HepG2 (cell line): Measurements from ENCODE around the gene WDR31. TPM values are rescaled to one million over a fixed set of nuclear protein-coding genes. Genes with fewer than 3 reads are reported as not detected.

Source experiments
- ATRX ChIP-seq: sonication (generic); formaldehyde crosslinking; IDR thresholded peaks from 2 replicates; pipeline ENCODE4 v1.4.0; 2020; ENCODE audit warnings: missing genetic modification reagents, borderline replicate concordance
- BHLHE40 ChIP-seq: IDR thresholded peaks from 2 replicates; pipeline ENCODE4 v1.6.1; 2011; ENCODE audit warnings: low read length, improper control_type of control experiment
- CC2D1A ChIP-seq: sonication (generic); formaldehyde crosslinking; IDR thresholded peaks from 2 replicates; pipeline ENCODE4 v1.8.1; 2023; ENCODE audit warnings: mild to moderate bottlenecking, missing genetic modification reagents
- EHMT2 ChIP-seq: fragments of 200-600 bp; sonication (generic); IDR thresholded peaks from 2 replicates; pipeline ENCODE4 v1.7.0; 2017; ENCODE audit warnings: antibody characterized with exemption, low read depth, low read length, borderline replicate concordance
- HNRNPUL1 ChIP-seq: fragments of 200-400 bp; formaldehyde crosslinking; IDR thresholded peaks from 2 replicates; pipeline ENCODE4 v1.6.1; 2017; ENCODE audit warnings: low read depth, mild to moderate bottlenecking, low read length, moderate library complexity
- HOXA3 ChIP-seq: sonication (generic); formaldehyde crosslinking; IDR thresholded peaks from 2 replicates; pipeline ENCODE4 v1.5.0; 2020; ENCODE audit warnings: missing genetic modification reagents
- KDM2A ChIP-seq: sonication (generic); formaldehyde crosslinking; IDR thresholded peaks from 2 replicates; pipeline ENCODE4 v1.4.0; 2020; ENCODE audit warnings: low read depth, missing genetic modification reagents, borderline replicate concordance
- MAFK ChIP-seq, 2 experiments: IDR thresholded peaks in 1 of 2; conservative IDR thresholded peaks in 1 of 2; 2 replicates each; pipeline ENCODE4 v1.6.1; 2011; ENCODE audit warnings: improper control_type of control experiment in 2 of 2, low read length in 2 of 2
- MED1 ChIP-seq: sonication (generic); formaldehyde crosslinking; IDR thresholded peaks from 2 replicates; pipeline ENCODE4 v1.4.0; 2020; ENCODE audit warnings: missing genetic modification reagents
- MIXL1 ChIP-seq: IDR thresholded peaks from 2 replicates; pipeline ENCODE4 v1.6.1; 2016
- NCOA1 ChIP-seq: sonication (generic); formaldehyde crosslinking; IDR thresholded peaks from 2 replicates; pipeline ENCODE4 v1.9.0; 2021; ENCODE audit warnings: missing genetic modification reagents
- NCOR1 ChIP-seq: fragments of 200-600 bp; sonication (generic); IDR thresholded peaks from 2 replicates; pipeline ENCODE4 v1.7.0; 2017; ENCODE audit warnings: antibody characterized with exemption, low read length, borderline replicate concordance
- NONO ChIP-seq, 2 experiments: fragments of 450-650 bp in 1 of 2; sonication (generic) in 1 of 2; formaldehyde crosslinking in 1 of 2; IDR thresholded peaks in 1 of 2; conservative IDR thresholded peaks in 1 of 2; 2 replicates each; pipeline versions ENCODE4 v1.6.1 to v1.8.0; 2017 to 2022; ENCODE audit warnings: mild to moderate bottlenecking in 1 of 2, missing genetic modification reagents in 1 of 2, moderate library complexity in 1 of 2
- NPAS2 ChIP-seq: sonication (generic); formaldehyde crosslinking; IDR thresholded peaks from 2 replicates; pipeline ENCODE4 v1.8.0; 2022; ENCODE audit warnings: mild to moderate bottlenecking, missing genetic modification reagents, borderline replicate concordance
- NR1H2 ChIP-seq: sonication (generic); formaldehyde crosslinking; IDR thresholded peaks from 2 replicates; pipeline ENCODE4 v1.8.1; 2022; ENCODE audit warnings: low read depth, missing genetic modification reagents, borderline replicate concordance
- PITX1 ChIP-seq: sonication (generic); formaldehyde crosslinking; IDR thresholded peaks from 2 replicates; pipeline ENCODE4 v1.5.1; 2020; ENCODE audit warnings: mild to moderate bottlenecking, missing genetic modification reagents
- SALL2 ChIP-seq: sonication (generic); formaldehyde crosslinking; IDR thresholded peaks from 2 replicates; pipeline ENCODE4 v1.8.1; 2023; ENCODE audit warnings: mild to moderate bottlenecking, missing genetic modification reagents, inconsistent platforms
- SMYD3 ChIP-seq: sonication (generic); formaldehyde crosslinking; IDR thresholded peaks from 2 replicates; pipeline ENCODE4 v1.8.1; 2023; ENCODE audit warnings: mild to moderate bottlenecking, missing genetic modification reagents
- TOPORS ChIP-seq: sonication (generic); formaldehyde crosslinking; IDR thresholded peaks from 2 replicates; pipeline ENCODE4 v1.8.0; 2023; ENCODE audit warnings: mild to moderate bottlenecking, missing genetic modification reagents
- ZFP36 ChIP-seq: fragments of 150-350 bp; IDR thresholded peaks from 2 replicates; pipeline ENCODE4 v1.6.1; 2018; ENCODE audit warnings: borderline replicate concordance, low read length, low read depth; ENCODE audit not compliant: partially characterized antibody
- ZNF124 ChIP-seq: sonication (generic); formaldehyde crosslinking; IDR thresholded peaks from 2 replicates; pipeline ENCODE4 v1.4.0; 2020; ENCODE audit warnings: missing genetic modification reagents
- ZNF260 ChIP-seq: sonication (generic); formaldehyde crosslinking; IDR thresholded peaks from 2 replicates; pipeline ENCODE4 v1.4.0; 2020; ENCODE audit warnings: missing genetic modification reagents, low read depth, mild to moderate bottlenecking, borderline replicate concordance
- ZNF501 ChIP-seq: sonication (generic); formaldehyde crosslinking; IDR thresholded peaks from 2 replicates; pipeline ENCODE4 v1.5.1; 2020; ENCODE audit warnings: mild to moderate bottlenecking, moderate library complexity, missing genetic modification reagents
- ZNF747 ChIP-seq: sonication (generic); formaldehyde crosslinking; IDR thresholded peaks from 2 replicates; pipeline ENCODE4 v1.8.1; 2023; ENCODE audit warnings: missing genetic modification reagents, mild to moderate bottlenecking, borderline replicate concordance
- ZNF776 ChIP-seq: sonication (generic); formaldehyde crosslinking; IDR thresholded peaks from 2 replicates; pipeline ENCODE4 v1.4.0; 2020; ENCODE audit warnings: mild to moderate bottlenecking, missing genetic modification reagents
- ZZZ3 ChIP-seq: sonication (generic); formaldehyde crosslinking; IDR thresholded peaks from 2 replicates; pipeline ENCODE4 v1.4.0; 2020; ENCODE audit warnings: missing genetic modification reagents, mild to moderate bottlenecking, borderline replicate concordance
- polyA plus RNA-seq, 8 experiments: library from polyadenylated mRNA; depleted of rRNA in 3 of 8; stranded (reverse) in 7 of 8; unstranded in 1 of 8; fragments of >200 nt; fragmentation: Illumina TruSeq in 4 of 8; extraction: Trizol in 4 of 8; gene quantifications; 2 replicates each; pipeline versions ENCODE4 v1.2.1 to v1.2.3, GENCODE V29; 2011 to 2016; ENCODE audit warnings: low read depth in 4 of 8, missing spikeins in 1 of 8, mixed read lengths in 1 of 8; ENCODE audit not compliant: insufficient read depth in 1 of 8
- total RNA-seq, 5 experiments: library from RNA; depleted of rRNA; stranded (reverse); fragments of >200 nt; fragmentation: Illumina TruSeq; extraction: Trizol; gene quantifications; 2 replicates each; pipeline ENCODE4 v1.2.3, GENCODE V29; 2016; ENCODE audit warnings: low read depth in 1 of 5
- TF ChIP-seq, protein P1 (sequence below): IDR thresholded peaks from 2 replicates; pipeline ENCODE4 v1.6.1; 2016
- TF ChIP-seq, protein P2 (sequence below): fragments of 450-650 bp; IDR thresholded peaks from 2 replicates; pipeline ENCODE4 v1.6.1; 2017; ENCODE audit warnings: mild to moderate bottlenecking

The WDR31 gene
- total and polyA plus RNA-seq, 2 of the 13 experiments (the other 11 are each of a cell fraction or from before 2014, with no cell fraction given): 0.33 to 1.7 TPM

DNA sequence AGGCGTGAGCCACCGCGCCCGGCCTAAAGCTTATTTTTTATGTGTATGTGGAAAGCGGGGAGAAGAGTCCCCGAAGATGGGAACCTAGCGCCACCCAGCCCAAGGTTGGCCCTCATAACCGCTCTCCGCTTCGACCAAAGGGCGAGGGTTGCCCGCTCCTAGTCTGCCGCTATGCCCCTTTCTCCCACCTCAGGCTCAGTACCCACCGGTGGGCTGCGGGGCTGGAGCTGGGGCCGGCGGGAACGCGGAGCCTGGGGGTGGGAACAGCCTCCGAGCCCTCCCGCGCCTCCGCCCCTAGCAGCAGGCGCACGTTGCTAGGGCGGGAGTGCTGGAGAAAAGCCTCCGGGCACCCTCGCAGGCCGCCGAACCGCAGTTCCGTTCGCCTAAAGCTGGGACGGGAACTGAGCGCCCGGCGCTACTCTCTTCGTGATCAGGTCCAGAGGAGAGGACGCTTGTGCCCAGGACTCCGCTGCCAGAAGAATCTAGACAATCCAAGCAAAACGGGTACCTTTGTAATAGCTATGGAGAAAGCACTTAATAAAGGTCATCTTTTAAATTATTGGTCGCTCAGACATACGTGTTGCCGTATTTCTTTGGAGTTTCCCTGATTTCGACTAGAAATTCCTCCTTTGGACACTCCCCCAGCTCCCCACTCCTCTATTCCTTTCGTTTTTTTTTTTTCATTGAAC, at the start of gene WDR31 (continued):
- TF ChIP-seq NPAS2 (CRISPR knock-in tag) (no peak), NCOR1 (no peak), NR1H2 (CRISPR knock-in tag) (no peak), ZZZ3 (CRISPR knock-in tag) (no peak), BHLHE40 (peak; percentile 59; the same call in 1 of the 2 replicates), ZNF260 (CRISPR knock-in tag) (no peak), CC2D1A (CRISPR knock-in tag) (no peak), ZNF501 (peak; percentile 91), MED1 (CRISPR knock-in tag) (peak; percentile 81), MAFK (conservative IDR thresholded peaks at IDR 0.05 in 1 of 2, IDR thresholded peaks at IDR 0.05 in 1 of 2; ENCODE audit: low read length in 2 of 2) (peak in 1 of 2 experiments; percentile 82; a peak in 2 of 4 replicates), MIXL1 (peak; percentile 76; the same call in 1 of the 2 replicates), PITX1 (peak; percentile 83), EHMT2 (peak; percentile 23; the same call in 1 of the 2 replicates), SALL2 (peak; percentile 96), SMYD3 (peak; percentile 19; the same call in 1 of the 2 replicates), ATRX (CRISPR knock-in tag) (no peak), TOPORS (CRISPR knock-in tag) (peak; percentile 57; the same call in 1 of the 2 replicates), ZFP36 (no peak), ZNF124 (CRISPR knock-in tag) (peak; percentile 83), KDM2A (CRISPR knock-in tag) (peak; percentile 97), NCOA1 (0 out of 2 replicates have a peak, but pooled peaks have one; percentile 25), ZNF776 (peak; percentile 44; the same call in 1 of the 2 replicates), ZNF747 (CRISPR knock-in tag) (peak; percentile 92), HNRNPUL1 (no peak), HOXA3 (CRISPR knock-in tag) (peak; percentile 91), NONO (IDR thresholded peaks at IDR 0.05) (no peak), NONO (CRISPR knock-in tag; conservative IDR thresholded peaks at IDR 0.05) (peak; percentile 98)
- TF ChIP-seq, protein P1, sequence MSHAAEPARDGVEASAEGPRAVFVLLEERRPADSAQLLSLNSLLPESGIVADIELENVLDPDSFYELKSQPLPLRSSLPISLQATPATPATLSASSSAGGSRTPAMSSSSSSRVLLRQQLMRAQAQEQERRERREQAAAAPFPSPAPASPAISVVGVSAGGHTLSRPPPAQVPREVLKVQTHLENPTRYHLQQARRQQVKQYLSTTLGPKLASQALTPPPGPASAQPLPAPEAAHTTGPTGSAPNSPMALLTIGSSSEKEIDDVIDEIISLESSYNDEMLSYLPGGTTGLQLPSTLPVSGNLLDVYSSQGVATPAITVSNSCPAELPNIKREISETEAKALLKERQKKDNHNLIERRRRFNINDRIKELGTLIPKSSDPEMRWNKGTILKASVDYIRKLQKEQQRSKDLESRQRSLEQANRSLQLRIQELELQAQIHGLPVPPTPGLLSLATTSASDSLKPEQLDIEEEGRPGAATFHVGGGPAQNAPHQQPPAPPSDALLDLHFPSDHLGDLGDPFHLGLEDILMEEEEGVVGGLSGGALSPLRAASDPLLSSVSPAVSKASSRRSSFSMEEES (CRISPR knock-in tag): peak; percentile 38; the same call in 1 of the 2 replicates
- TF ChIP-seq, protein P2, sequence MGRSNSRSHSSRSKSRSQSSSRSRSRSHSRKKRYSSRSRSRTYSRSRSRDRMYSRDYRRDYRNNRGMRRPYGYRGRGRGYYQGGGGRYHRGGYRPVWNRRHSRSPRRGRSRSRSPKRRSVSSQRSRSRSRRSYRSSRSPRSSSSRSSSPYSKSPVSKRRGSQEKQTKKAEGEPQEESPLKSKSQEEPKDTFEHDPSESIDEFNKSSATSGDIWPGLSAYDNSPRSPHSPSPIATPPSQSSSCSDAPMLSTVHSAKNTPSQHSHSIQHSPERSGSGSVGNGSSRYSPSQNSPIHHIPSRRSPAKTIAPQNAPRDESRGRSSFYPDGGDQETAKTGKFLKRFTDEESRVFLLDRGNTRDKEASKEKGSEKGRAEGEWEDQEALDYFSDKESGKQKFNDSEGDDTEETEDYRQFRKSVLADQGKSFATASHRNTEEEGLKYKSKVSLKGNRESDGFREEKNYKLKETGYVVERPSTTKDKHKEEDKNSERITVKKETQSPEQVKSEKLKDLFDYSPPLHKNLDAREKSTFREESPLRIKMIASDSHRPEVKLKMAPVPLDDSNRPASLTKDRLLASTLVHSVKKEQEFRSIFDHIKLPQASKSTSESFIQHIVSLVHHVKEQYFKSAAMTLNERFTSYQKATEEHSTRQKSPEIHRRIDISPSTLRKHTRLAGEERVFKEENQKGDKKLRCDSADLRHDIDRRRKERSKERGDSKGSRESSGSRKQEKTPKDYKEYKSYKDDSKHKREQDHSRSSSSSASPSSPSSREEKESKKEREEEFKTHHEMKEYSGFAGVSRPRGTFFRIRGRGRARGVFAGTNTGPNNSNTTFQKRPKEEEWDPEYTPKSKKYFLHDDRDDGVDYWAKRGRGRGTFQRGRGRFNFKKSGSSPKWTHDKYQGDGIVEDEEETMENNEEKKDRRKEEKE: no peak
